KG1 (cell line): Measurements from ENCODE around the gene DMWD.

ENCODE experiments used
- DNase-seq: peaks from one replicate; lab custom pipeline; 2025; lab: John Stamatoyannopoulos, UW

Gene DMWD, protein sequence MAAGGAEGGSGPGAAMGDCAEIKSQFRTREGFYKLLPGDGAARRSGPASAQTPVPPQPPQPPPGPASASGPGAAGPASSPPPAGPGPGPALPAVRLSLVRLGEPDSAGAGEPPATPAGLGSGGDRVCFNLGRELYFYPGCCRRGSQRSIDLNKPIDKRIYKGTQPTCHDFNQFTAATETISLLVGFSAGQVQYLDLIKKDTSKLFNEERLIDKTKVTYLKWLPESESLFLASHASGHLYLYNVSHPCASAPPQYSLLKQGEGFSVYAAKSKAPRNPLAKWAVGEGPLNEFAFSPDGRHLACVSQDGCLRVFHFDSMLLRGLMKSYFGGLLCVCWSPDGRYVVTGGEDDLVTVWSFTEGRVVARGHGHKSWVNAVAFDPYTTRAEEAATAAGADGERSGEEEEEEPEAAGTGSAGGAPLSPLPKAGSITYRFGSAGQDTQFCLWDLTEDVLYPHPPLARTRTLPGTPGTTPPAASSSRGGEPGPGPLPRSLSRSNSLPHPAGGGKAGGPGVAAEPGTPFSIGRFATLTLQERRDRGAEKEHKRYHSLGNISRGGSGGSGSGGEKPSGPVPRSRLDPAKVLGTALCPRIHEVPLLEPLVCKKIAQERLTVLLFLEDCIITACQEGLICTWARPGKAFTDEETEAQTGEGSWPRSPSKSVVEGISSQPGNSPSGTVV

DNA sequence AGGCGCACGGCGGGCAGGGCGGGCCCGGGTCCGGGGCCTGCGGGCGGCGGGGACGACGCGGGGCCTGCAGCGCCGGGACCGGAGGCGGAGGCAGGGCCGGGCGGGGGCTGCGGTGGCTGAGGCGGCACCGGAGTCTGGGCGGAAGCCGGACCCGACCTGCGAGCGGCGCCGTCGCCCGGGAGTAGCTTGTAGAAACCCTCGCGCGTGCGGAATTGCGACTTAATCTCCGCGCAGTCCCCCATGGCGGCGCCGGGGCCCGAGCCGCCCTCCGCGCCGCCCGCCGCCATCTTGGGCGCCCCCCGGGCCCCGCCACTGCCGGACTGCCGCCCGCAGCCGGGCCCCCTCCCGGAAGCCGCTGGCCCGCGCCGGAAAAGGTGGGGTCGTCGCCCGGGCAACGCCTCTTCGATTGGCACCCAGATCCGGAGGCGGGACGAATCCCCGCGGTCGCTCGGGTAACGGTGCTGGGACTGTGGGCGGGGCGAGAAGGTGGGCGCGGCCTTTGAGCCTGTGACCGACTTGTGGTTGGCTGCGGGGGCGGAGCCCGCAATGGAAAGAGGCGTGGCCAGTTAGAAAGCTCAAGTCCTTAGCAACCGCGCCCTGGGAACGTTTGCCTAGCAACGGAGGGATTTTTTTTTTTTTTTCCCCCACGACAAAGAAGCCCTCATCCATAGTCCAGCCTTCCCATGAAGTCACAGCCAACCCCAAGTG is at the start of gene DMWD:
TSS of gene DMWD (minus strand) at position 376 of the 708 bp plus-strand sequence. CDS start at position 287, 89 bp downstream.
- peak; percentile 94 for DNase-seq

GRCh38 chr19:45842198-45842597 is 49.6 kb upstream of the DMWD start:
- no peak for DNase-seq

DNA sequence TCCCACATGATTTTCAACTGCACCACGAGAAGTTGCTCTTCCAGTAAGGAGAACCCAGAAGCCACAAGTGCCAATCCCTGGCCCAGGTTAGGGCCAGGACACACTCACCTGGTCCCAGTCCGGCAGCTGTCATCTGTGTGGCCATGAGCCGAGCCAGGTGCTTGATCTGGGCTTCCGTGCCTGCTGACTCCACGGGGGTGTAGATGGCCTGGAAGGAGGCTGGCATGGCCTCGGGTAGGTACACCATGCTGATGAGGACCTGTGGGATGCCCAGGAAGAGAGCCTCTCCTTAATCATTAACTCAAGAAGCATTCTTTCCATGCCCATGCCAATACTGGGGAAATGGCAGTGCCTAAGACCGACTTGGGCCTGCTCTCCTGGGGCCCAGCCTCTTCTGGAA is 42.3 kb upstream of the DMWD start:
- no peak for DNase-seq

- no peak for DNase-seq
Observed at GRCh38 chr19:45828945-45829344, 36.3 kb upstream of the DMWD start.

DNA sequence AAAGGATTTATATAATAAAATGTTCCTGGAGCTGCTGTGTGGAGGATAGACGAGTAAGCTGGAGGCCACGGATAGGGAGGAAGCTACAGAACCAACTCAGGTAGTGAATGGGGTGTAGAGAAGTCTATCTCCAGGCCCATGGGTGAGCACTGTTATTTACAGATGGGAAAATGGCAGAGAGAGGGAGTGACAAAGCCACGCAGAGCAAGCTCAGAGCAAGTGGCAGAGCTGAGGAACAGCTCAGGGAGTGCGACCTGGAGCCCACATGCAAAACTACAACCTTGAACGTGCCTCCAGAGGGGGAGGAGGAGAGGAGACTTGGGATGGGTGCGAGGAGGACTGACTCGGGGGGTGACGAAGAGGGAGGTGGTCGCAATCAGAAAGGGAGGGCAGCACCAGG is 35.9 kb upstream of the DMWD start:
- no peak for DNase-seq

DNA sequence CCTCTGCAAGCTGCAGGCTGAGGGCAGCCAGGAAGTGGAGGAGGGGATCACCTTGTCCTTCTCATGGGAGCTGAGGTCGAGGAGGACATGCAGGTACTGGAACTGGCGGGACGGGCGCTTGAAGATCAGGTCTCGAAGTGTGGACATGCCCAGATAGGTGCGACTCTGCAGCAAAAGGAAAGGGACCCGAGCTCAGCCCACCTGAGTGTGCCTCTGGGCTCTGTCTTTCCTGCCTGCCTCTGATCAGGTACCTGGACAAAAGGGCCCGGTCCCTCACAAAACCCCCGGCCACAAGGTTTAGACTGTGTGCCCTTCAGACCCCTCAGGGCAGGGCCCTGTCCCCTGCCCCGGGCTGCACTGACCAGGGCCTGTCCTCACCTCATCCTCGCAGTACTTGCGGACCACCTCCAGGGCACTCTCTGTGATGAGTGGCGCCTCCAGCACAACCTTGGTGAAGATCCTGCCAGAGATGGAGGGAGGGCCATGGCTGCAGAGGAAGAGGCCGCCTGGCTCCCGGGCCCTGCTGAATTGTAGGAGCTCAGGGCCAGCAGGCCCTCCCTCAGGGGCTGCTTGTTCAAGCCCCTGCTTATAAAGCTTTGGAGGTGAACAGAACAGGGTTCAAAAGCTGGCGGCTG is 34.9 kb upstream of the DMWD start:
- DNase-seq, result no peak

GRCh38 chr19:45826934-45827333 is 34.3 kb upstream of the DMWD start:
- DNase-seq, result no peak

- DNase-seq, result no peak
Observed at GRCh38 chr19:45825917-45826893, 33.6 kb upstream of the DMWD start.

- DNase-seq, result no peak
Observed at GRCh38 chr19:45825263-45825605, 32.6 kb upstream of the DMWD start.

GRCh38 chr19:45824531-45825262 is 32.1 kb upstream of the DMWD start:
- DNase-seq, result no peak

GRCh38 chr19:45824041-45824471 is 31.4 kb upstream of the DMWD start:
- DNase-seq, result no peak

DNA sequence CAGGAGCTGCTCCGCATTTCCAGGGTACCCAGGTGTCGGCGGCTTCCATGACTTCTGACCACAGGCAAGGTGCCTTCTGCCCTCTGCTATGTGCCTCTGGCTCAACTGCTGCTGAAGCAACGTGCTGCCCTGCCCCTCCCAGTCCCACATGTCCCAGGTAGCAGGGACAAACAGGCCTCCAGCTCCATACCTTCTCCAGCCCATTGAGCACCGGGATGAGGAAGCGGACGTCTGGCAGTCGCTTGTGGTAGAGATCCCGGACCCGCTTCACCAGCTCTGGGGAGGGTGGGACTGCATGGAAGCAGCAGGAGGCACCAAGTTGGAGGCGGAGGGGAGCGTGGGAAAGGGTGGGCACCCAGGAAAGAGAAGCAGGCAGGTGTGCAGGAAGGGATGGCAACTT is 30.5 kb upstream of the DMWD start:
- no peak for DNase-seq

GRCh38 chr19:45822716-45823115 is 30.1 kb upstream of the DMWD start:
- DNase-seq, result no peak

- no peak for DNase-seq
Observed at GRCh38 chr19:45821570-45821969, 28.9 kb upstream of the DMWD start.

GRCh38 chr19:45821103-45821521 is 28.5 kb upstream of the DMWD start:
- no peak for DNase-seq

DNA sequence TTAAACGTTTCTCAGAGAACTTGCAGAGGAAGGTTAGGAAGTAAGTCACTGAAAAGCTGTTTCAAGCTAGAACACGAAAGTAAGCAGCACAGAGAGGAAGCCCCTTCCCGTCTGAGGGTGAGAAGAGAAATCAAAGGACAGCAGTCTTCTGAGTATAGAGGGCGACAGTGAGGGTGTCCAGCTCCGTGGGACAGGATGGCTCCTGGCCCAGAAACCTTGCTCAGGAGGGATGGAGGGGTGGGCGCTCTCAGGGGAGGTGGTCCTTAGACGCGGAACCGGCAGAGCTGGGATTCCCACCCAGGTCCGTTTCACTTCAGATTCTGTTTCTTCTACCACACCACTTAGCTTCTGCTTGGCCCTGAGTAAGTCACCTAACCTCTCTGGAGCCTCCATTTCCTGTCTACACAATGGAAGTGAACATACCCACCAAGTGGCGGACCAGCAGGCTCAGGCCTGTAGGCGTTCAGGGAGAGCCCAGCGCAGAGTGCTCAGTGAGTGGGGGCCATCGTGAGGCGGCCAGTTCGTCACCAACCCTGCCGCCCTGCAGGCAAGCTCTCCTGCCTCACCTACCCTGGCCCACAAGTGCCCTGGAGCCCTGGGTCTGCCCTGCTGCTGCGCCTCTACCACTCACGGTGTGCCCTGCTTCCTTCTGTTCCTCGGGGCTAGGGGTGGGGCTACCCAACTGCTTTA is 27.9 kb upstream of the DMWD start:
- DNase-seq, result no peak

DNA sequence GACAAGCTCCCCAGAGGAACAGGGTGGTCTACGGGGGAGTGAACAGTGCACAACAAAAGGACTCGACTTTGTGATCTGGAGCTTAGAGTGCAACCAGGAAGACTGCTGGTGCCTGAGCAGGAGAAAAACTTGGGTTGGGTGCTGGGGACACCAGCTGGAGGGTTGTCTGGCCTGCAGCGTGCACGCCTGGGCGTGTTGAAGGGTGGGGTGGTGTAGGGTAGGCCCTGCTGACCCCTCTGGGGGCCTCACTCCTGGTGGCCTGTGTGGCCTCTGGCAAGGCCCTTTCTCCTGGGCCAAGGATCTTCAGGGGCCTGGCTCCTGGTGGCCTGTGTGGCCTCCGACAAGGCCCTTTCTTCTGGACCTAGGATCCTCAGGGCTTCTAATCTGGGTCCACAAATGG is 27.1 kb upstream of the DMWD start:
- no peak for DNase-seq

DNA sequence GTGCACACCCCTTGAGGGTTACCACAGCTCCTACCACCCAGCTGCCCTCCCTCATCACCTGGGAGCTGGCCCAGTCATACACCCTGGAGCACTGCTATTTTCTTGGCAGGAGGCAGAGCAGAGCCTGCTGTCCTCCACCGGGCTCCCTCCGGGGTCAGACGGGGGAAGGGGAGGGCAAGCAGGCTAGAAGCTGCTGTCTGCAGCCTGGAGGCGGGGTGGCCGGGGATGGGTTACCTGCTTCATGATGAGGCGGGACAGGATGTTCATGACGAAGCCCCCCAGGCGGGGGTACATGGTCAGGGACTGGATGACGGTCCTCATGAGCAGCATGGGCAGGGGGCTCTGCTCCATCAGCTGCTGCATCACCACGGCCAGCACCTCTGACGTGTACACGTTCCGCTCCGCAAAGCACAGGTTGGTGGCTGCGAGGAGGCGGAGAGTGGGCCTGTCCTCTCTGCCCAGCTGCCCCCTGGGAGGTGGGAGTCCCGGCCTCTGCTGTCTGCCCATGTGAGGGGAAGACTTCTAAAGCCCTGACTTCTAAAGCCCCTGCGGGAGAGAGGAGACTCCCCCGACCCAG is 25.2 kb upstream of the DMWD start:
- DNase-seq, result no peak

- DNase-seq, result peak; percentile 95
Observed at GRCh38 chr19:45817010-45817724, 24.5 kb upstream of the DMWD start.
